ENCODE data around the gene PALLD. TPM values are rescaled to one million over a fixed set of nuclear protein-coding genes. Genes with fewer than 3 reads are reported as not detected.

Gene PALLD
- total RNA-seq, 1 donor from 2014 or later, result 204 TPM

GRCh38 chr4:168773388-168774195 is 276.7 kb downstream of the PALLD start:
- no peak for DNase-seq (ENCODE audit: low spot score in 2 of 2)
- peaks cover 0 to 18% of the 10 kb centered on the region in 2 donors for H3K4me1 ChIP-seq
- intact Hi-C loops (cut with DNase I), result no loop called here
- TF ChIP-seq, protein P1, sequence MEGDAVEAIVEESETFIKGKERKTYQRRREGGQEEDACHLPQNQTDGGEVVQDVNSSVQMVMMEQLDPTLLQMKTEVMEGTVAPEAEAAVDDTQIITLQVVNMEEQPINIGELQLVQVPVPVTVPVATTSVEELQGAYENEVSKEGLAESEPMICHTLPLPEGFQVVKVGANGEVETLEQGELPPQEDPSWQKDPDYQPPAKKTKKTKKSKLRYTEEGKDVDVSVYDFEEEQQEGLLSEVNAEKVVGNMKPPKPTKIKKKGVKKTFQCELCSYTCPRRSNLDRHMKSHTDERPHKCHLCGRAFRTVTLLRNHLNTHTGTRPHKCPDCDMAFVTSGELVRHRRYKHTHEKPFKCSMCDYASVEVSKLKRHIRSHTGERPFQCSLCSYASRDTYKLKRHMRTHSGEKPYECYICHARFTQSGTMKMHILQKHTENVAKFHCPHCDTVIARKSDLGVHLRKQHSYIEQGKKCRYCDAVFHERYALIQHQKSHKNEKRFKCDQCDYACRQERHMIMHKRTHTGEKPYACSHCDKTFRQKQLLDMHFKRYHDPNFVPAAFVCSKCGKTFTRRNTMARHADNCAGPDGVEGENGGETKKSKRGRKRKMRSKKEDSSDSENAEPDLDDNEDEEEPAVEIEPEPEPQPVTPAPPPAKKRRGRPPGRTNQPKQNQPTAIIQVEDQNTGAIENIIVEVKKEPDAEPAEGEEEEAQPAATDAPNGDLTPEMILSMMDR (IDR thresholded peaks at IDR 0.05), result no peak
- no peaks in the 10 kb centered on the region for H3K36me3 ChIP-seq
- H3K27ac ChIP-seq, result no peak overlapping the region
- H3K27me3 ChIP-seq, result no peaks in the 10 kb centered on the region
- H3K9me3 ChIP-seq, result peaks cover 6 to 15% of the 10 kb centered on the region in 2 donors
- no peak overlapping the region for H3K4me3 ChIP-seq

DNA sequence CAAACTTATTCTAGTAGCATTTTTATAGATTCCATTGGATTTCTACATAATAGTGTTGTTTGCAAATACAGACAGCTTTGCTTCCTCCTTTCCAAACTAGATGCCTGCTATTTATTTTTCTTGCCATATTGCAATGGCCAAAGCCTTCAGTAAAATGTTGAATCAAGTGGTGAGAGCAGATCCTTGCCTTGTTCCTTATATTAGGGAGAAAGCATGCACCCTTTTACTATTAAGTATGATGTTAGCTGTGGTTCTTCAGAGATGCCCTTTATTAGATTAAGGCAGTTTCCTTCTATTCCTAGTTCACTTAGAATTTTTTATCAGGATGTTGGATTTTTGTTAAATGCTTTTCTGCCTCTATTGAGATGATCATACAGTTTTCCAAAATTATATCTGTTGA is 279.5 kb downstream of the PALLD start:
- intact Hi-C loops (cut with DNase I), result no loop called here
- H3K27ac ChIP-seq, result no peak overlapping the region
- no peak for DNase-seq (ENCODE audit: low spot score in 2 of 2)
- H3K27me3 ChIP-seq, result no peaks in the 10 kb centered on the region
- no peaks in the 10 kb centered on the region for H3K36me3 ChIP-seq
- no peaks in the 10 kb centered on the region for H3K4me1 ChIP-seq
- H3K4me3 ChIP-seq, result no peak overlapping the region
- H3K9me3 ChIP-seq, result peaks cover 6 to 15% of the 10 kb centered on the region in 2 donors
- TF ChIP-seq, protein P1 (IDR thresholded peaks at IDR 0.05), result no peak

DNA sequence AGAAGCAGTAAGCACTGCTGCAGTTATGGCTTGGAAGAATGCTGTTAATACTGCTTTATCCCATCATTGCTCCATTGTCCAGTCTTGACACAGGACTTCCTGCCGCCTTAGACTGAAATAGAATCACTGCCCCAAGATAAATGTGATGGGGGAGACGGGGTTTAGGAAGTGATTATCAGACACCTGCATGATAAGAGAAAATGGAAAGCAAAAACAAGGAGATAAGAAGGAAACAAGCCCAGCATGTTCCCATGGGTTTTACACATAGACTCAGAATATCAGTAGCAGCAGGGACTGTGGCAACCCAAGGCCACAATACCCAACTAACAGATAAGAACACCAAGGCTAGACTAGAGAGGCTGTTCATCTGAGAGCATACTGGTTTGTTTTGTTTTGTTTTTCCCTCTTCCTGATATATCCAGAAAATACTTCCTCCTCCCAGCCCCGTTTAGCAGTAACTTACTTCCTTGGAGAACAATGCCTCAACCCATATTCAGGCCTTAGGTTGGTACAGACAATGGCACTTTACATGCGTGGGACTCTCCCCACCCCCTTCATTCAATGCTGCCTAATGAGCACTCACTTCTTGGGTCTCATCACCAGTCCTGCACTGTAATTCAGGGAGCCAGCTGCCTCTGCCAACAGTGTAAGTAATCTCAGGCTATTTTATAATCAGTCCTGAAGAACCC is 280.6 kb downstream of the PALLD start:
- Histone ChIP-seq H3K27ac (no peak overlapping the region), H3K9me3 (peaks cover 6 to 15% of the 10 kb centered on the region in 2 donors), H3K27me3 (no peaks in the 10 kb centered on the region), H3K4me1 (no peaks in the 10 kb centered on the region), H3K4me3 (no peak overlapping the region), H3K36me3 (no peaks in the 10 kb centered on the region)
- intact Hi-C loops (cut with DNase I), result no loop called here
- no peak for DNase-seq (ENCODE audit: low spot score in 2 of 2)
- TF ChIP-seq, protein P1 (IDR thresholded peaks at IDR 0.05), result no peak

- intact Hi-C loops (cut with DNase I), result no loop called here
- no peak for DNase-seq (ENCODE audit: low spot score in 2 of 2)
Observed at GRCh38 chr4:168781341-168781740, 284.5 kb downstream of the PALLD start.

GRCh38 chr4:168781926-168782325 is 285.1 kb downstream of the PALLD start:
- no peak overlapping the region for H3K4me3 ChIP-seq
- no peaks in the 10 kb centered on the region for H3K27me3 ChIP-seq
- H3K4me1 ChIP-seq, result no peaks in the 10 kb centered on the region
- intact Hi-C loops (cut with DNase I), result no loop called here
- H3K36me3 ChIP-seq, result no peaks in the 10 kb centered on the region
- no peaks in the 10 kb centered on the region for H3K9me3 ChIP-seq
- TF ChIP-seq, protein P1 (IDR thresholded peaks at IDR 0.05), result no peak
- H3K27ac ChIP-seq, result no peak overlapping the region
- no peak for DNase-seq (ENCODE audit: low spot score in 2 of 2)

More at GRCh38 chr4:168781341-168781740, 284.5 kb downstream of the PALLD start:
- H3K9me3 ChIP-seq, result peaks cover under 1 to 4% of the 10 kb centered on the region in 2 donors
- H3K36me3 ChIP-seq, result no peaks in the 10 kb centered on the region
- TF ChIP-seq, protein P1 (IDR thresholded peaks at IDR 0.05), result no peak
- no peaks in the 10 kb centered on the region for H3K4me1 ChIP-seq
- no peak overlapping the region for H3K27ac ChIP-seq
- no peak overlapping the region for H3K4me3 ChIP-seq
- no peaks in the 10 kb centered on the region for H3K27me3 ChIP-seq
